GM12872 (cell line): ENCODE measurements around the gene MUC5B.

Source experiments
- CTCF ChIP-seq: IDR thresholded peaks from 3 replicates; pipeline ENCODE4 v1.5.1; 2011; ENCODE audit warnings: low read depth, mild to moderate bottlenecking, low read length, moderate library complexity; ENCODE audit not compliant: insufficient read depth

The MUC5B gene

GRCh38 chr11:1234054-1234720, 11.3 kb downstream of the MUC5B start:
- TF ChIP-seq CTCF = no peak

GRCh38 chr11:1234771-1235305, 12.0 kb downstream of the MUC5B start:
- TF ChIP-seq CTCF = no peak

- no peak for TF ChIP-seq CTCF
Measured at GRCh38 chr11:1235306-1235900, 12.5 kb downstream of the MUC5B start.

- TF ChIP-seq CTCF = no peak
Measured at GRCh38 chr11:1235901-1236315, 13.0 kb downstream of the MUC5B start.

- TF ChIP-seq CTCF = no peak
Measured at GRCh38 chr11:1236316-1237127, 13.7 kb downstream of the MUC5B start.

- TF ChIP-seq CTCF = no peak
Measured at GRCh38 chr11:1237128-1237580, 14.3 kb downstream of the MUC5B start.

GRCh38 chr11:1237851-1238250, 15.0 kb downstream of the MUC5B start:
- TF ChIP-seq CTCF = no peak
